K562 (cell line): ENCODE measurements around the gene TMSB4X. TPM values are rescaled to one million over a fixed set of nuclear protein-coding genes. Genes with fewer than 3 reads are reported as not detected.
A peak's percentile ranks its signal among the peaks of the same experiment; 100 is the strongest.

ENCODE experiments used
- ATAC-seq: fragments of 200-7000 bp; cut with Tn5 transposase; 3 replicates; pipeline ENCODE4 v1.9.1; 2020; ENCODE audit warnings: moderate library complexity
- BruUV-seq: library from RNA; stranded (reverse); fragments of 400-500 nt; replicated peaks from 2 replicates; lab custom pipeline; 2021; lab: Mats Ljungman, UMichigan
- CTCF ChIA-PET: fragments of 300-600 bp; formaldehyde crosslinking; extraction: SDS; loops from one replicate; lab custom pipeline; 2021; ENCODE audit warnings: low intra/inter-chr PET ratio; lab: Yijun Ruan, JAX
- POLR2A ChIA-PET: fragments of 300-600, 350-650 bp; sonication (Branson Sonifier 250); formaldehyde crosslinking; extraction: SDS; loops from one replicate; lab custom pipeline; 2021; ENCODE audit warnings: antibody characterized with exemption, inconsistent platforms; lab: Yijun Ruan, JAX
- DNase-seq, 4 experiments: peaks; one replicate each; pipeline versions ENCODE4 v3.0.0 to v3.0.0-alpha.2; 2011 to 2018; ENCODE audit warnings: low spot score in 3 of 4, mixed read lengths in 3 of 4; ENCODE audit errors: extremely low read depth in 1 of 4
- FAIRE-seq: peaks from 2 replicates; lab custom pipeline; 2011; peaks lifted over from hg19 to GRCh38; lab: Jason Lieb, UNC
- H2AFZ ChIP-seq: 2 replicates; pipeline ENCODE4 v1.6.0; 2011; ENCODE audit warnings: low read depth, low read length, control low read depth, inconsistent platforms
- H3K27ac ChIP-seq: fragments of 200-600 bp; 3 replicates; pipeline ENCODE4 v1.8.0; 2011; ENCODE audit warnings: low read depth, mild to moderate bottlenecking, control low read depth, inconsistent platforms, low read length, moderate library complexity, mixed read lengths; ENCODE audit errors: extremely low read depth
- H3K27me3 ChIP-seq, 2 experiments: fragments of 300-600 bp in 1 of 2; 2 replicates in 1 of 2; 3 replicates in 1 of 2; pipeline versions ENCODE4 v1.6.0 to v1.8.0; 2011; ENCODE audit warnings: inconsistent platforms in 2 of 2, low read length in 2 of 2, mild to moderate bottlenecking in 1 of 2, mixed read lengths in 1 of 2, moderate library complexity in 1 of 2; ENCODE audit not compliant: control insufficient read depth in 2 of 2, insufficient read depth in 2 of 2
- H3K36me3 ChIP-seq: fragments of 300-600 bp; 3 replicates; pipeline ENCODE4 v1.8.0; 2011; ENCODE audit warnings: mild to moderate bottlenecking, low read length, inconsistent platforms; ENCODE audit not compliant: control insufficient read depth, insufficient read depth
- H3K4me1 ChIP-seq, 2 experiments: fragments of 200-600 bp in 1 of 2; replicated peaks in 1 of 2; 2 replicates in 1 of 2; 3 replicates in 1 of 2; pipeline versions ENCODE4 v1.5.1 to v1.8.0; 2011; ENCODE audit warnings: inconsistent platforms in 2 of 2, low read length in 2 of 2, mild to moderate bottlenecking in 1 of 2, mixed read lengths in 1 of 2, moderate library complexity in 1 of 2; ENCODE audit not compliant: control insufficient read depth in 2 of 2, insufficient read depth in 2 of 2
- H3K4me2 ChIP-seq: 2 replicates; pipeline ENCODE4 v1.6.1; 2011; ENCODE audit warnings: low read length, control low read depth, inconsistent platforms, mixed read lengths; ENCODE audit not compliant: insufficient read depth
- H3K4me3 ChIP-seq: fragments of 200-600 bp; sonication (generic), shearing (Covaris generic); 2 replicates; pipeline ENCODE4 v1.5.1; 2016; ENCODE audit warnings: control low read depth, inconsistent platforms
- H3K79me2 ChIP-seq: fragments of 200-600 bp; 3 replicates; pipeline ENCODE4 v1.8.0; 2011; ENCODE audit warnings: low read length, inconsistent platforms; ENCODE audit not compliant: control insufficient read depth, insufficient read depth
- H3K9ac ChIP-seq, 2 experiments: 2 replicates each; pipeline versions ENCODE4 v1.6.0 to v1.6.1; 2011; ENCODE audit warnings: low read depth in 2 of 2, low read length in 2 of 2, control low read depth in 1 of 2, inconsistent platforms in 1 of 2, mild to moderate bottlenecking in 1 of 2, mixed read lengths in 1 of 2; ENCODE audit not compliant: insufficient read depth in 1 of 2
- H3K9me1 ChIP-seq: one replicate; pipeline ENCODE4 v1.6.0; 2011; ENCODE audit warnings: inconsistent platforms, mild to moderate bottlenecking, low read length, moderate library complexity; ENCODE audit not compliant: control insufficient read depth, insufficient read depth
- H3K9me3 ChIP-seq: replicated peaks from 2 replicates; pipeline ENCODE4 v1.5.1; 2011; ENCODE audit warnings: low read depth, low read length, inconsistent platforms; ENCODE audit not compliant: control insufficient read depth, insufficient read depth
- H4K20me1 ChIP-seq: replicated peaks from 2 replicates; pipeline ENCODE4 v1.6.1; 2011; ENCODE audit warnings: low read length, inconsistent platforms, mixed read lengths; ENCODE audit not compliant: control insufficient read depth, insufficient read depth
- CXXC5 ChIP-seq: fragments of 250-450 bp; sonication (Bioruptor Pico); IDR thresholded peaks from 2 replicates; pipeline ENCODE4 v1.8.0; 2022; ENCODE audit warnings: inconsistent platforms, mild to moderate bottlenecking, moderate library complexity
- ESRRB ChIP-seq: fragments of 250-450 bp; sonication (Bioruptor Pico); IDR thresholded peaks from 2 replicates; pipeline ENCODE4 v1.5.0; 2020; ENCODE audit warnings: mild to moderate bottlenecking, moderate library complexity, borderline replicate concordance
- GATAD2A ChIP-seq: fragments of 450-650 bp; IDR thresholded peaks from 2 replicates; pipeline ENCODE4 v1.6.1; 2017
- HNRNPLL ChIP-seq: fragments of 200-400 bp; formaldehyde crosslinking; IDR thresholded peaks from 2 replicates; pipeline ENCODE4 v1.6.1; 2017; ENCODE audit warnings: low read length, low read depth, mild to moderate bottlenecking; ENCODE audit not compliant: poor library complexity, severe bottlenecking
- L3MBTL2 ChIP-seq: fragments of 450-650 bp; IDR thresholded peaks from 2 replicates; pipeline ENCODE4 v1.6.1; 2016; ENCODE audit warnings: mild to moderate bottlenecking, moderate library complexity
- MTA3 ChIP-seq: fragments of 450-650 bp; formaldehyde crosslinking; IDR thresholded peaks from 2 replicates; pipeline ENCODE4 v1.6.1; 2017; ENCODE audit warnings: mild to moderate bottlenecking, borderline replicate concordance
- NFRKB ChIP-seq: fragments of 450-650 bp; IDR thresholded peaks from 2 replicates; pipeline ENCODE4 v1.6.1; 2016; ENCODE audit warnings: low read depth
- SMARCA4 ChIP-seq: fragments of 450-650 bp; IDR thresholded peaks from 2 replicates; pipeline ENCODE4 v1.6.1; 2016
- ZNF175 ChIP-seq: fragments of 200-800 bp; sonication (Bioruptor generic); IDR thresholded peaks from 2 replicates; pipeline ENCODE4 v1.6.1; 2016; ENCODE audit warnings: low read depth, mild to moderate bottlenecking, missing genetic modification characterization, missing compliant biosample characterization
- ZNF57 ChIP-seq: fragments of 450-650 bp; formaldehyde crosslinking; IDR thresholded peaks from 2 replicates; pipeline ENCODE4 v1.4.0; 2020; ENCODE audit warnings: mild to moderate bottlenecking, moderate library complexity
- WGBS: fragments of 100-300 bp; shearing (Covaris generic); methylation state at CpG from one replicate; pipeline ENCODE4 v1.1.6; 2016; ENCODE audit warnings: low coverage, mixed read lengths; ENCODE audit not compliant: insufficient coverage; ENCODE audit errors: missing lambda C conversion rate; 5-methylcytosine and 5-hydroxymethylcytosine counted together
- in situ Hi-C: fragments of 300-500 bp; cut with MboI; formaldehyde crosslinking; loops from 4 replicates; pipeline ENCODE4 v1.15.0; 2018; ENCODE audit warnings: inconsistent platforms, mixed read lengths
- intact Hi-C: fragments of 100-400 bp; cut with micrococcal nuclease; formaldehyde crosslinking; loops from 2 replicates; pipeline ENCODE4 v1.14.2; 2022
- polyA plus RNA-seq, 8 experiments: library from polyadenylated mRNA; depleted of rRNA in 4 of 8; stranded (reverse) in 5 of 8; unstranded in 3 of 8; fragments of >200 nt; fragmentation: Nextera tagmentation in 2 of 8; fragmentation: Illumina TruSeq in 1 of 8; extraction: Ambion mirVana in 2 of 8; extraction: Trizol in 1 of 8; gene quantifications; 2 replicates each; pipeline versions ENCODE4 v1.2.1 to v1.2.3, GENCODE V29; 2011 to 2014; ENCODE audit warnings: inconsistent platforms in 1 of 8, missing spikeins in 1 of 8
- total RNA-seq, 7 experiments: library from RNA; depleted of rRNA in 6 of 7; stranded (reverse); fragments of >200 nt in 6 of 7; fragmentation: Illumina TruSeq in 2 of 7; extraction: Trizol in 2 of 7; gene quantifications; 2 replicates each; pipeline versions ENCODE4 v1.2.1 to v1.2.3, GENCODE V29; 2011 to 2021; ENCODE audit warnings: low replicate concordance in 1 of 7
- TF ChIP-seq, protein P1 (sequence below): IDR thresholded peaks from 3 replicates; pipeline ENCODE4 v1.6.1; 2011; ENCODE audit warnings: borderline replicate concordance, mild to moderate bottlenecking, moderate library complexity; ENCODE audit not compliant: insufficient read length; ENCODE audit errors: extremely low read depth

The TMSB4X gene
- total and polyA plus RNA-seq, 9 of the 15 experiments (the other 6 are each of a cell fraction or from before 2014, with no cell fraction given): 1,035 to 2,035 (median 1,529) TPM

DNA sequence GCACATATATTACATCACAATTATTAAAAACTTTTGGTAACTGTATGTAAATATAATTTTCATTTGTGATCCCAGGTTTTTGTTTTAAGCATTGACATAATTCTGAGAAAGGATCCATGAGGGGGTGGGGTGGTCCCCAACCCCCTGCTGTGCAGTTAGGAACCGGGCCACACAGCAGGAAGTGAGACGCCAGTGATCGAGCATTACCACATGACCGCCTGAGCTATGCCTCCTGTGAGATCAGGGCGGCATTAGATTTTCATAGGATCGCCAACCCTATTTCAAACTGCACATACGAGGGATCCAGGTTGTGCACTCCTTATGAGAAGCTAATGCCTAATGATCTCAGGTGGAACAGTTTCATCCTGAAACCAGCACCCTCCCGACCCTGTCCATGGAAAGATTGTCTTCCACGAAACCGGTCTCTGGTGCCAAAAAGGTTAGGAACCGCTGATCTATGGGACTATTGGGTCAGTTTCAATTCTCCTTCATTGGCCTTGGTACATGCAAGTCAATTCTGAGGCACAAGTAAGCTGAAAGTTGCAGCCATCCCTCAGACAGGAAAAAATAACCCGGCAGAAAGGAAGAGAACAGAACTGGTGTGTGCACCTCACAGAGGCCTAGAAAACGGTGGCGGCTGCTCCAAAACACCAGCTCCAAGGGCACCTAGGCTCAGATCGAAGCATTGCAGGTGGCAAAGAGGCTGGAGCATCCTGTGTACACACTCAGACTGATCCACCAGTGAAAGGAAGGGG, 7.0 kb upstream of the TMSB4X start:
- in situ Hi-C loops: loop anchor here (25.0 kb wide), 1 partner anchor 694 kb away; the partner anchor contains the start of gene TCEANC

DNA sequence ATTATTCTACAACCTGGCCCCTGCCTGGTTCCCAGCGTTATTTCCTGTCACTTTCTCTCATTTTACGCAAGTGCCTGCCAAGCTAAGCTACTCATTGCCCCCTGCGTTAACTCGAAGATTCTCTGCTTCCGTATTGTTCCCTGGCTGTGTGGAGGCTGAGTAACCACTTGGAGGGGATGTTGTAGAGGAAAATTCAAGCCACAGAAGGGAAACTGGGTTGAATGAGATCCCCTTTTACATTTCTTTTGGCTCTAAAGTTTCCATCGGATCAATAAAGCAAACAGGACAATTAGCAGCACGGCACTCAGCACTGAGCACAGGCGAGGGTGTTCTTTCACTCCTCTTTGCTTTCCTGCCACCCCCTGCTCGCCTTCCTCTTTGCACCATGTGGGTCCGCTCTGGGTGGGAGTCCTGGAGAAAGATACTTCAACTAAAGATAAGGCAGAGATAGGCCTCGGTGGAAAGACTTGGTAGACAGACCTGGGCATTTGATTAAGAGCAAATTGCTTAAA, 4.2 kb upstream of the TMSB4X start:
- intact Hi-C loops: loop anchor here (5.0 kb wide), 1 partner anchor 517 kb away; no protein-coding TSS in a partner anchor
- CTCF ChIA-PET: no interaction called here
- TF ChIP-seq SMARCA4 (0 out of 2 replicates have a peak, but pooled peaks have one; percentile 33), ZNF57 (CRISPR knock-in tag) (no peak), ESRRB (CRISPR knock-in tag) (no peak), HNRNPLL (peak; percentile 74), CXXC5 (peak; percentile 15; the same call in 1 of the 2 replicates), GATAD2A (0 out of 2 replicates have a peak, but pooled peaks have one; percentile 18), NFRKB (peak; percentile 52; the same call in 1 of the 2 replicates), ZNF175 (CRISPR knock-in tag) (peak; percentile 72; the same call in 1 of the 2 replicates), L3MBTL2 (peak; percentile 35; the same call in 1 of the 2 replicates)
- TF ChIP-seq, protein P1, sequence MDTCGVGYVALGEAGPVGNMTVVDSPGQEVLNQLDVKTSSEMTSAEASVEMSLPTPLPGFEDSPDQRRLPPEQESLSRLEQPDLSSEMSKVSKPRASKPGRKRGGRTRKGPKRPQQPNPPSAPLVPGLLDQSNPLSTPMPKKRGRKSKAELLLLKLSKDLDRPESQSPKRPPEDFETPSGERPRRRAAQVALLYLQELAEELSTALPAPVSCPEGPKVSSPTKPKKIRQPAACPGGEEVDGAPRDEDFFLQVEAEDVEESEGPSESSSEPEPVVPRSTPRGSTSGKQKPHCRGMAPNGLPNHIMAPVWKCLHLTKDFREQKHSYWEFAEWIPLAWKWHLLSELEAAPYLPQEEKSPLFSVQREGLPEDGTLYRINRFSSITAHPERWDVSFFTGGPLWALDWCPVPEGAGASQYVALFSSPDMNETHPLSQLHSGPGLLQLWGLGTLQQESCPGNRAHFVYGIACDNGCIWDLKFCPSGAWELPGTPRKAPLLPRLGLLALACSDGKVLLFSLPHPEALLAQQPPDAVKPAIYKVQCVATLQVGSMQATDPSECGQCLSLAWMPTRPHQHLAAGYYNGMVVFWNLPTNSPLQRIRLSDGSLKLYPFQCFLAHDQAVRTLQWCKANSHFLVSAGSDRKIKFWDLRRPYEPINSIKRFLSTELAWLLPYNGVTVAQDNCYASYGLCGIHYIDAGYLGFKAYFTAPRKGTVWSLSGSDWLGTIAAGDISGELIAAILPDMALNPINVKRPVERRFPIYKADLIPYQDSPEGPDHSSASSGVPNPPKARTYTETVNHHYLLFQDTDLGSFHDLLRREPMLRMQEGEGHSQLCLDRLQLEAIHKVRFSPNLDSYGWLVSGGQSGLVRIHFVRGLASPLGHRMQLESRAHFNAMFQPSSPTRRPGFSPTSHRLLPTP: no peak

More for the DNA sequence above, 7.0 kb upstream of the TMSB4X start:
- no peaks in the 10 kb centered on the region for H3K36me3 ChIP-seq
- peak overlapping the region; percentile 57 for H3K4me2 ChIP-seq
- TF ChIP-seq MTA3: no peak
- peak overlapping the region; percentile 80 for H2AFZ ChIP-seq
- CTCF ChIA-PET: no interaction called here
- H3K9ac ChIP-seq: peak overlapping the region; percentile 31 to 42; a peak in 3 of 4 replicates
- POLR2A ChIA-PET: interaction anchor here (0.7 to 1.1 kb wide), 2 partner anchors 21 to 114 kb away, joined by 3 read pairs; no protein-coding TSS in a partner anchor
- WGBS: 57% methylated on average over 14 of the region's 15 CpGs
- no peaks in the 10 kb centered on the region for H4K20me1 ChIP-seq
- no peak for DNase-seq
- H3K27me3 ChIP-seq: no peaks in the 10 kb centered on the region
- no peak for ATAC-seq
- peak overlapping the region; percentile 51 for H3K27ac ChIP-seq
- H3K4me3 ChIP-seq: no peak overlapping the region
- FAIRE-seq: no peak
- no TSS peak for BruUV-seq
- no peaks in the 10 kb centered on the region for H3K9me1 ChIP-seq
- intact Hi-C loops: no loop called here
- H3K9me3 ChIP-seq: no peaks in the 10 kb centered on the region
- H3K79me2 ChIP-seq: peaks cover 13% of the 10 kb centered on the region
- H3K4me1 ChIP-seq: peaks cover 22 to 33% of the 10 kb centered on the region in 2 experiments; a peak in 4 of 5 replicates

More for the DNA sequence above, 4.2 kb upstream of the TMSB4X start:
- 17% methylated on average over 9 of the region's 11 CpGs for WGBS
- Histone ChIP-seq H3K9ac (peak overlapping the region; percentile 55 to 75; a peak in 3 of 4 replicates), H2AFZ (peak overlapping the region; percentile 93), H4K20me1 (0 out of 2 replicates have a peak, but pooled peaks cover 3% of the 10 kb centered on the region), H3K9me1 (no peaks in the 10 kb centered on the region), H3K27me3 (no peaks in the 10 kb centered on the region), H3K4me3 (no peak overlapping the region), H3K36me3 (no peaks in the 10 kb centered on the region; the same call in 2 of the 3 replicates), H3K4me1 (peaks cover 19 to 40% of the 10 kb centered on the region in 2 experiments; a peak in 4 of 5 replicates), H3K4me2 (peak overlapping the region; percentile 65), H3K9me3 (no peaks in the 10 kb centered on the region), H3K27ac (peak overlapping the region; percentile 62), H3K79me2 (peaks cover 17% of the 10 kb centered on the region)
- POLR2A ChIA-PET: no interaction called here
- BruUV-seq: no TSS peak
- ATAC-seq: peak; percentile 34
- in situ Hi-C loops: loop anchor here (25.0 kb wide), 1 partner anchor 692 kb away; the partner anchor contains the start of gene TCEANC
- DNase-seq: peak in 2 of 4 experiments; percentile 54 to 66
- peak; percentile 56 for FAIRE-seq
